Loucy (cell line): ENCODE measurements around the gene RNASEL.

Source experiments
- H2AFZ ChIP-seq: fragments of 200-600 bp; sonication (generic); 2 replicates; pipeline ENCODE4 v1.6.0; 2016; ENCODE audit warnings: antibody characterized with exemption, mild to moderate bottlenecking, low read length, moderate library complexity
- H3F3A ChIP-seq: fragments of 200-600 bp; 2 replicates; pipeline ENCODE4 v1.6.0; 2016; ENCODE audit warnings: antibody characterized with exemption, low read depth, mild to moderate bottlenecking
- H3K27me3 ChIP-seq: fragments of 200-600 bp; sonication (generic); 2 replicates; pipeline ENCODE4 v1.6.1; 2014; ENCODE audit warnings: low read length, mild to moderate bottlenecking; ENCODE audit not compliant: insufficient read depth, poor library complexity, severe bottlenecking
- H3K36me3 ChIP-seq: fragments of 200-600 bp; sonication (generic); 2 replicates; pipeline ENCODE4 v1.6.1; 2016; ENCODE audit warnings: low read length; ENCODE audit not compliant: insufficient read depth
- H3K4me1 ChIP-seq: fragments of 200-600 bp; sonication (generic); 2 replicates; pipeline ENCODE4 v1.5.1; 2014; ENCODE audit warnings: low read length, mild to moderate bottlenecking; ENCODE audit not compliant: insufficient read depth, poor library complexity, severe bottlenecking
- H3K4me2 ChIP-seq: fragments of 200-600 bp; sonication (generic); 2 replicates; pipeline ENCODE4 v1.6.0; 2014; ENCODE audit warnings: antibody characterized with exemption, low read length, low read depth, mild to moderate bottlenecking; ENCODE audit not compliant: poor library complexity, severe bottlenecking
- H3K4me3 ChIP-seq: fragments of 200-600 bp; sonication (generic); 2 replicates; pipeline ENCODE4 v1.5.1; 2014; ENCODE audit warnings: low read length, mild to moderate bottlenecking, mixed read lengths; ENCODE audit not compliant: poor library complexity, severe bottlenecking
- H3K79me2 ChIP-seq: fragments of 200-600 bp; sonication (generic); 2 replicates; pipeline ENCODE4 v1.6.1; 2014; ENCODE audit warnings: low read length; ENCODE audit not compliant: insufficient read depth
- H3K9ac ChIP-seq: fragments of 200-600 bp; sonication (generic); 2 replicates; pipeline ENCODE4 v1.6.0; 2014; ENCODE audit warnings: mild to moderate bottlenecking, low read depth, low read length, moderate library complexity; ENCODE audit not compliant: poor library complexity, severe bottlenecking
- H3K9me2 ChIP-seq: fragments of 200-600 bp; sonication (generic); replicated peaks from 2 replicates; pipeline ENCODE4 v1.6.1; 2016; ENCODE audit warnings: low read depth, low read length, mixed read lengths
- H3K9me3 ChIP-seq: fragments of 200-600 bp; sonication (generic); 2 replicates; pipeline ENCODE4 v1.6.1; 2014; ENCODE audit warnings: mild to moderate bottlenecking, antibody characterized with exemption, low read length, low read depth; ENCODE audit not compliant: insufficient read depth
- H4K20me1 ChIP-seq: fragments of 200-600 bp; sonication (generic); 2 replicates; pipeline ENCODE4 v1.6.0; 2014; ENCODE audit warnings: antibody characterized with exemption, low read length, mild to moderate bottlenecking; ENCODE audit not compliant: insufficient read depth, poor library complexity, severe bottlenecking
- EZH2phosphoT487 ChIP-seq: fragments of 200-600 bp; IDR thresholded peaks from 2 replicates; pipeline ENCODE4 v1.6.1; 2018; ENCODE audit warnings: antibody characterized with exemption, mild to moderate bottlenecking, moderate library complexity, borderline replicate concordance
- TF ChIP-seq, protein P1 (sequence below): fragments of 200-600 bp; sonication (generic); conservative IDR thresholded peaks from 2 replicates; pipeline ENCODE4 v1.5.1; 2014; ENCODE audit warnings: mild to moderate bottlenecking, antibody characterized with exemption, low read length

RNASEL gene

GRCh38 chr1:182580736-182581135 is 8.3 kb downstream of the RNASEL start:
- peaks cover 24% of the 10 kb centered on the region for H3K4me1 ChIP-seq
- no peaks in the 10 kb centered on the region for H3K9me3 ChIP-seq
- H3K36me3 ChIP-seq, result no peaks in the 10 kb centered on the region
- H3K4me2 ChIP-seq, result no peak overlapping the region
- H3K79me2 ChIP-seq, result no peaks in the 10 kb centered on the region
- no peak overlapping the region for H3K9ac ChIP-seq
- no peaks in the 10 kb centered on the region for H3K27me3 ChIP-seq
- no peak for TF ChIP-seq EZH2phosphoT487
- TF ChIP-seq, protein P1, sequence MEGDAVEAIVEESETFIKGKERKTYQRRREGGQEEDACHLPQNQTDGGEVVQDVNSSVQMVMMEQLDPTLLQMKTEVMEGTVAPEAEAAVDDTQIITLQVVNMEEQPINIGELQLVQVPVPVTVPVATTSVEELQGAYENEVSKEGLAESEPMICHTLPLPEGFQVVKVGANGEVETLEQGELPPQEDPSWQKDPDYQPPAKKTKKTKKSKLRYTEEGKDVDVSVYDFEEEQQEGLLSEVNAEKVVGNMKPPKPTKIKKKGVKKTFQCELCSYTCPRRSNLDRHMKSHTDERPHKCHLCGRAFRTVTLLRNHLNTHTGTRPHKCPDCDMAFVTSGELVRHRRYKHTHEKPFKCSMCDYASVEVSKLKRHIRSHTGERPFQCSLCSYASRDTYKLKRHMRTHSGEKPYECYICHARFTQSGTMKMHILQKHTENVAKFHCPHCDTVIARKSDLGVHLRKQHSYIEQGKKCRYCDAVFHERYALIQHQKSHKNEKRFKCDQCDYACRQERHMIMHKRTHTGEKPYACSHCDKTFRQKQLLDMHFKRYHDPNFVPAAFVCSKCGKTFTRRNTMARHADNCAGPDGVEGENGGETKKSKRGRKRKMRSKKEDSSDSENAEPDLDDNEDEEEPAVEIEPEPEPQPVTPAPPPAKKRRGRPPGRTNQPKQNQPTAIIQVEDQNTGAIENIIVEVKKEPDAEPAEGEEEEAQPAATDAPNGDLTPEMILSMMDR, result no peak
- H2AFZ ChIP-seq, result no peak overlapping the region
- no peaks in the 10 kb centered on the region for H3K9me2 ChIP-seq
- no peaks in the 10 kb centered on the region for H4K20me1 ChIP-seq
- H3F3A ChIP-seq, result no peaks in the 10 kb centered on the region
- H3K4me3 ChIP-seq, result no peak overlapping the region

DNA sequence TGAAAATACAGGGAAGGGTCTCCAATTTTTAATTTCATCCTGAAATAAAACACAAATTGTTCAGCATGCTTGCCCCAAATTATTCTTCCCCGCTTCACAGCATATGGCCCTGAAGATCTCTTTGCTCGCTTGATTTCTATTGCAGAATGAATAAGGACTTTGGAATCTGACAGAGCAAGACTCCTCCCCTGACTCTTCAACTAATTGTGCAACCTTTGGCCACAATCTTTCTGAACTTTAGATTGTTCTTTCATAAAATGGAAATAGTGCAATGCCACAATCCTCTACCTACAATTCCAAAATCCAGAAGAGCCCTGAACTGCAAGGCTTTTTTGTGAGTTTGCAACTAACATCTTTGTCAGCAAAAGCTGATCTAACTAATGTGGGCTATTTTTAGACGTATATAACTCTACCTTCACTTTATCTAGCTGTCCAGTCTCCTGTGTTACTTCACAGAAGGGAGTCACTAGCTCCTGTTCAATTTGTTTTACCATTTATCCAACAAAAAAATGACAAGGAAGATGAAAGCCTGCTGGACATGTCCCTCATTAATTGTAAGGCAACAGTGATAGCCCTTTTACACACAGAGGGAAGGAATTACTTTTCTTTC is 13.4 kb downstream of the RNASEL start:
- Histone ChIP-seq H3K4me3 (no peak overlapping the region), H3F3A (no peaks in the 10 kb centered on the region), H3K27me3 (no peaks in the 10 kb centered on the region), H3K36me3 (peaks cover 6% of the 10 kb centered on the region; the same call in 1 of the 2 replicates), H3K9me2 (no peaks in the 10 kb centered on the region), H3K4me1 (no peaks in the 10 kb centered on the region), H3K9me3 (no peaks in the 10 kb centered on the region), H3K79me2 (no peaks in the 10 kb centered on the region), H2AFZ (no peak overlapping the region), H3K9ac (no peak overlapping the region), H3K4me2 (no peak overlapping the region), H4K20me1 (no peaks in the 10 kb centered on the region)
- TF ChIP-seq EZH2phosphoT487, result no peak
- TF ChIP-seq, protein P1, result no peak

GRCh38 chr1:182574156-182574555 is 14.9 kb downstream of the RNASEL start:
- no peaks in the 10 kb centered on the region for H4K20me1 ChIP-seq
- H3K79me2 ChIP-seq, result no peaks in the 10 kb centered on the region
- H2AFZ ChIP-seq, result no peak overlapping the region
- H3K9me2 ChIP-seq, result no peaks in the 10 kb centered on the region
- H3K4me3 ChIP-seq, result no peak overlapping the region
- no peaks in the 10 kb centered on the region for H3K9me3 ChIP-seq
- no peaks in the 10 kb centered on the region for H3F3A ChIP-seq
- TF ChIP-seq, protein P1, result no peak
- no peak for TF ChIP-seq EZH2phosphoT487
- no peaks in the 10 kb centered on the region for H3K27me3 ChIP-seq
- H3K4me1 ChIP-seq, result no peaks in the 10 kb centered on the region
- no peak overlapping the region for H3K9ac ChIP-seq
- peaks cover 6% of the 10 kb centered on the region; the same call in 1 of the 2 replicates for H3K36me3 ChIP-seq
- no peak overlapping the region for H3K4me2 ChIP-seq
